HG02884 (cell line): ENCODE results near the gene KRTAP1-3.
"Not testable (repeated sequence)": the region's sequence is repeated elsewhere in the genome, so short reads cannot be mapped to it uniquely, and the experiment has no call there.

Source experiments
- ATAC-seq: cut with Tn5 transposase; IDR thresholded peaks from one replicate; pipeline ENCODE4 v1.9.1; 2021; ENCODE audit warnings: mild to moderate bottlenecking, moderate library complexity; ENCODE audit not compliant: unreplicated experiment

Gene KRTAP1-3

DNA sequence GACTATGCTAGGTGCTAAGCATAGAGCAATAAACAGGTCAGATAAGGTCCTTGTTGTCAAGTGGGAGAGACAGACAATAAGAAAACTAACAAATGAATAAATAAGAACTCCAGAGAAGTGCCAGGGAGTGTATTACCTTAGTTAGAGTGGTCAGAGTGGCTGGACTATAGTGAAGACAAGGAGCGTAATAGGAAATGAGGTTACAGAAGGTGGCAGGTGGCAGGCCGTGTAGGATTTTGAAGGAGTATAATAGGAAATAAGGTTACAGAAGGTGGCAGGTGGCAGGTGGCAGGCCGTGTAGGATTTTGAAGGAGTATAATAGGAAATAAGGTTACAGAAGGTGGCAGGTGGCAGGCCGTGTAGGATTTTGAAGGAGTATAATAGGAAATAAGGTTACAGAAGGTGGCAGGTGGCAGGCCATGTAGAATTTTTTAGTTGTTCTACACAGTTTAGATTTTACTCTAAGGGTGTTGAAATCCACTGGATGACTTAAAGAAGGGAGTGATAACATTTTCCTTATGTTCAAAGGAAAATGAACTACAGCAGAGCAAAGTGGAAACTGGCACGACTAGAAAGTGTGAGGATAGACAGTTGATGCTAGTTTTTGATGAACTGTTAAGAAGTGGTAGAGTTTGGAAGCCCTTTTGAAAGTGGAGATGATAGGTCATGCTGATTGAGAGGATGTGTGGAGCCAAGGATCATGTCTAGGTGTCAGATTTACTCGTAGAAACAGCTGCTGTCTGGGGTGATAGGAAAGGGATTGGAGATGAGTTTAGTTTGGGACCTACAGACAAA, 22.2 kb downstream of the KRTAP1-3 start:
- ATAC-seq = no peak

DNA sequence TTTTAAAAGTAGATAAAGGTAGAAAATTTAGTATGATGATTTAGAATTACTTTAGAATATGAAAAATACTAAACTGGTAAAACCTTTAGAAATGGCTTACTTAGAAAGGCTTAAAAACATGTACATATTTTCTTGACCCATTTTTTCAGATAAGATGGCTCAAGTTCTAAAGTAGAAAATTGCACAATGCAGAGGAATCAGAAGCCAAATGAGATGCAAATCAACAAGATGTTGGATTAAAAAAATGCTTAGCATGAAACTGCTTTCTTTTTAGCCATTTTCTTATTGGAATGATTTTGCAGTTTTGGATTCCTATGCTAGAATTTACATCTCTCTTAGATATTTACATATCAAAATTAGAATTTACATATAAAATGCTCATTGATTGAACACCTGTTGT, 24.2 kb downstream of the KRTAP1-3 start:
- ATAC-seq = no peak

DNA sequence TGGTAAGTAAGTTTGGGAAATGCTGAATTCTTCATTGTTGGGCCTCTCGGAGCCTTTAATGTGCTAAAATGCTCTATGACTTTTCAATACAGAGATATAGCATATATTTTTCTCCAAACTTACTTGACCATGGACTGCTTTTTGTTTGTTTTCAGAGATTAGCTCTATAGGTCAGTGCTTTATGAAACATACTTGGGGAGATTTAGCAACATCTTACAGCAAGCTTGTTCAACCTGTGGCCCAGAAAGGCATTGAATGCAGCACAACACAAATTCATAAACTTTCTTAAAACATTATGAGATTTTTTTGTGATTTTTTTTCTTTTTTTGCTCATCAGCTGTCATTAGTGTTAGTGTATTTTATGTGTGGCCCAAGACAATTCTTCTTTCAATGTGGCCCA, 24.7 kb downstream of the KRTAP1-3 start:
- no peak for ATAC-seq

DNA sequence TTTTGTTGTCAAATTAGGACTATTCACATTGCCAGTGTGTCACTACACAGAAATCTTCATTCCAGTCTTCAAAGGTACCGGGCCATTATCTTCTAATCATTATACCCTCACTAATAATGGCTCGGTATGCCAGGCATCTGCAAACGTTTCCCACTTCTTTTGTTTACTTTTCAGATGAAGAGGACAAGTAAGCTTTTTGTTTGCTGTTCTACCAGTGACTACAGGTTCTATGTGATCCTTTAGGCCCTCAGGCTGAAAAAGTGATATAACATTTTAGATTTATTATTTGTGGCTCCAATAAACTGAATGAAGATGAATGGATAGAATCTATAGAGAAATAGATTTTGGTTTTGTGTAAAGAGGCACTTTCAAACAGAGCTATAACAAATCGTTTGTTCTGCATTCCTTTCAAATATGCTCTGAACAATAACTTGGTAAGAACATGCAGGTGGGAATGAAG, 25.3 kb downstream of the KRTAP1-3 start:
- no peak for ATAC-seq

DNA sequence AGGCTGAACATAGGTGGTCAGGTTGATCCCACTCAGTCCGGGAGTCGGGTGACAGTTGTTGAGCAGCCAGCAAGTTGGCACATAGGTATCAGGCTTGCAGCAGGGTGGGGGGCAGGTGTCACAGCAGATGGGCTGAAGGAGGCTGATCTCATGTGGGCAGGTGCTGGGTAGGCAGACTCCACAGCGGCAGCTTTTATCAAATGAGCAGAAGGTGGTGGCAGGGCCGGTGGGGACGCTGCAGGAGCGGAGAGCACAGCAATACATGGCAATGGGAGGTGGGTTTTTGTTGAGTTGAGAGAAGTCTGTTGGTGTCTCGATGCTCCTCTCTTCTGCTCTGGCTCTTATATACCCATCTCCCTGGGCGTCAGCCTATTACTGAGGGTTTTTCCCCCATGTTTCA, 25.9 kb downstream of the KRTAP1-3 start, which contains the start of gene KRTAP3-1:
Gene KRTAP3-1, minus strand, starts transcription at position 318 of the 400 bp plus-strand sequence. Its CDS starts 54 bp downstream, at position 264.
- ATAC-seq = no peak

GRCh38 chr17:41004397-41004796, 30.3 kb downstream of the KRTAP1-3 start:
- no peak for ATAC-seq

- ATAC-seq = no peak
These were observed 30.7 kb downstream of the KRTAP1-3 start for GRCh38 chr17:41003926-41004325.

GRCh38 chr17:41002814-41003213, 31.9 kb downstream of the KRTAP1-3 start:
- ATAC-seq = no peak

DNA sequence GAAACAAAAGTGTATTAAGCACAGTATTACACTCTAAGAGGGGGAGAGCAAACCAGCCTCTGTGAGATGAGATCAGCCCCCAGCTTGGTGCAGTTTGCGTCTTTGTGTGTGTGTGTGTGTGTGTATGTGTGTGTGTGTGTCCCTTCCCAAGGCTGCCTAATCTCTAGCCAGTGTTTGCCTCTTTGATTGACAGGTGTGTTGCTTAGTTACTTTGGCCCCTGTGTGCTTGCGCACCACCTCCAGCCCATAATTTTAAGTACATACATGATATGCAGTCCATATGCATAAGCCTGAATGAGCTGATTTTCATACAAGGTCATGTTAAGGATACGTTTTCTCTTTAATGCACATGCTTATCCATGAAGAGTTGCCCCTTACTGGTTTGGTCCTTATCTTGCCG, 32.9 kb downstream of the KRTAP1-3 start:
- ATAC-seq = no peak

DNA sequence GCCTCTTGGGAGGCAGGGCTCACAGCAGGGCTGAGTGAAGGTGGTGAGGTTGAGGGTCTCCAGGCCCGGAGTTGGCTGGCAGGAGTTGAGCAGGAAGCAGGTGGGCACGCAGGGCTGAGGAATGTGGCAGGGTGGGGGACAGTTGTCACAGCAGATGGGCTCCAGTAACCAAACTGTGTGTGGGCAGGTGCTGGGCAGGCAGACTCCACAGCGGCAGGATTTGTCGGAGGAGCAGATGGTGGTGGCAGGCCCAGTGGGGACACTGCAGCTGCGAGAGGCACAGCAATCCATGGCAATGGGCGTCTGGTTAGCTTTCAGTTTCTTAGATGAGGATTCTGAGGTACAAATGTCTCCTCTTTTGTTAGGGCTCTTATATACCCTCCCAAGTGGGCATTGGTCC, 35.1 kb downstream of the KRTAP1-3 start, which contains the start of gene KRTAP3-2:
Gene KRTAP3-2, minus strand, starts transcription at position 344 of the 400 bp plus-strand sequence. Its CDS starts 53 bp downstream, at position 291.
- ATAC-seq = not testable (repeated sequence)

DNA sequence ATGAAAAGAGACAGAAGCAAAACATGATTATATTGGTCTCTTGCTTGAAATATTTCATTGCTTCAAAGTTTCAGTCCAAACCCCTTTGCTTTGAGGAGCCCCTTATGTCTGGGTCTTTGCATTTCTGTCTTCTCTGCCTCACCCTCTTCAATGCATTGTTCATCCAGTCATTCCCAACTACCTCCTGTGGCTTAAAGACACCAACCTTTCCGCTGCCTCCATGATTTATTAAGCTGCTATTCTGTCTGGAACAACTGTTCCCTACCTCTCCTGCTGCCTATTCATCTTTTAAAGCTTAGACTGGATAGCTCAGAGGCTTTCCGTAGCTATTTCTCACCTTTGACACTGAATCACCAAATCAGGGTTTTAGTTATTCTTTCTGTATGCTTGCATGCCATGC, 37.3 kb downstream of the KRTAP1-3 start:
- ATAC-seq = no peak

- ATAC-seq = no peak
These were observed 37.8 kb downstream of the KRTAP1-3 start for GRCh38 chr17:40996829-40997228.

DNA sequence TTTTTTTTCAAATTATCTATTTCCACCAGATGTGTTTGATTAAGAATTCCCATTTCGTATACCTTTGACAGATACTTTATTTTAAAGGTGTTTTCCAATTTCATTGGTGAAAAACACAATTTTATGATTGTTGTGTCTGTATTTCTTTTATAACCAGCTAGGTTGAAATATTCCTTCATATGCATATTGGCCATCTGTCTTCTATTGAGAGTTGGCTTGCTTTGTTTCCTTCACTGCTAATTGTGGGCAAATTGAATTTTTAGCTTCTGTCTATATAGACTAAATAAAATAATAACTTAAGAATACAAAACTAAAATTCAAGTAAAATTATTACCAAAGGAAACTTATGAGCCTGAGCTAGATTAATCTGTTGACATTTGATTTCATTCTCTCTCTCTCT, 39.6 kb downstream of the KRTAP1-3 start:
- no peak for ATAC-seq

DNA sequence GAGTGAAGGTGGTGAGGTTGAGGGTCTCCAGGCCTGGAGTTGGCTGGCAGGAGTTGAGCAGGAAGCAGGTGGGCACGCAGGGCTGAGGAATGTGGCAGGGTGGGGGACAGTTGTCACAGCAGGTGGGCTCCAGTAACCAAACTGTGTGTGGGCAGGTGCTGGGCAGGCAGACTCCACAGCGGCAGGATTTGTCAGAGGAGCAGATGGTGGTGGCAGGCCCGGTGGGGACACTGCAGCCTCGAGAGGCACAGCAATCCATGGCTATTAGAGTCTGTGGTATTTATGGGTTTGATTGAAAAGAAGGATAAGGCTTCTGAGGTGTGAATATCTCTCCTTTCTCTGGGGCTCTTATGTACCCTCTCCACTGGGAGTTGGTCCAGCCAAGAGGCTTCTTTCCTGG, 40.8 kb downstream of the KRTAP1-3 start, which contains the start of gene KRTAP3-3:
Gene KRTAP3-3, minus strand, starts transcription at position 326 of the 400 bp plus-strand sequence. Its CDS starts 67 bp downstream, at position 259.
- ATAC-seq = no peak

DNA sequence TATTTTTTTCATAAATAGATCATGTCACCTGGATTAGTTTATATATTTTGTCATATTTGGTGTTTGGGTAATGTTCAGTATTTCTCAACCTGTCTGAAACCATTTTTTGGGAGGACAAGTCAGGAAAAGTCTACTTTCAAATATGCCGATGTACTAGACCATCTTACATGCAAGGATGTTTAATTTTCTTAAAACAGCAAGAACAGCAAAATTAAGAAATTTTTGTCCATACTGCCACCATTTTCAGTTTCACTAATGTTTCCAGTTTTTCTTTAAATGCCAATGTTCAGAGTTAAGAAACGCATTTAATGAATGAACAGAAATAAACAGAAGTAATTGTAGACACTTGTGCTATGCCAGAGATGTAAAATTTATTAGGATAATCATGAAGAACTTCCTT, 41.6 kb downstream of the KRTAP1-3 start:
- no peak for ATAC-seq

GRCh38 chr17:40992666-40993065, 42.0 kb downstream of the KRTAP1-3 start:
- ATAC-seq = no peak

GRCh38 chr17:40986920-40987319, 47.8 kb downstream of the KRTAP1-3 start:
- ATAC-seq = no peak

- no peak for ATAC-seq
These were observed 50.4 kb downstream of the KRTAP1-3 start, which contains the start of gene KRT40 for GRCh38 chr17:40984226-40984625. Gene KRT40 (minus strand): TSS chr17:40984326. CDS start chr17:40984273, 53 bp downstream.
